NCI-H774 (cell line): ENCODE results near the gene NCOA3.
"Not testable (repeated sequence)": the region's sequence is repeated elsewhere in the genome, so short reads cannot be mapped to it uniquely, and the experiment has no call there.

Experiments
- DNase-seq: peaks from one replicate; lab custom pipeline; 2025; lab: John Stamatoyannopoulos, UW

Gene NCOA3

GRCh38 chr20:47540443-47541354, 39.0 kb downstream of the NCOA3 start:
- no peak for DNase-seq

GRCh38 chr20:47541355-47541922, 39.8 kb downstream of the NCOA3 start:
- no peak for DNase-seq

- no peak for DNase-seq
Observed at GRCh38 chr20:47543006-47543431, 41.3 kb downstream of the NCOA3 start.

GRCh38 chr20:47544240-47544639, 42.6 kb downstream of the NCOA3 start:
- no peak for DNase-seq

- DNase-seq, result no peak
Observed at GRCh38 chr20:47544852-47545251, 43.2 kb downstream of the NCOA3 start.

GRCh38 chr20:47545499-47545898, 43.8 kb downstream of the NCOA3 start:
- DNase-seq, result no peak

GRCh38 chr20:47546184-47547033, 44.7 kb downstream of the NCOA3 start:
- no peak for DNase-seq

GRCh38 chr20:47547034-47547387, 45.3 kb downstream of the NCOA3 start:
- DNase-seq, result no peak

GRCh38 chr20:47549671-47550070, 48.0 kb downstream of the NCOA3 start:
- no peak for DNase-seq

- DNase-seq, result no peak
Observed at GRCh38 chr20:47551222-47551621, 49.5 kb downstream of the NCOA3 start.

- no peak for DNase-seq
Observed at GRCh38 chr20:47551841-47552240, 50.2 kb downstream of the NCOA3 start.

GRCh38 chr20:47552996-47553395, 51.3 kb downstream of the NCOA3 start:
- no peak for DNase-seq

GRCh38 chr20:47553594-47554235, 52.0 kb downstream of the NCOA3 start:
- not testable (repeated sequence) for DNase-seq

GRCh38 chr20:47554283-47554682, 52.6 kb downstream of the NCOA3 start:
- not testable (repeated sequence) for DNase-seq

- no peak for DNase-seq
Observed at GRCh38 chr20:47557218-47557617, 55.5 kb downstream of the NCOA3 start.

- no peak for DNase-seq
Observed at GRCh38 chr20:47557791-47558190, 56.1 kb downstream of the NCOA3 start.

GRCh38 chr20:47558295-47559066, 56.8 kb downstream of the NCOA3 start:
- no peak for DNase-seq

- no peak for DNase-seq
Observed at GRCh38 chr20:47559141-47559540, 57.5 kb downstream of the NCOA3 start.

- DNase-seq, result no peak
Observed at GRCh38 chr20:47561180-47561579, 59.5 kb downstream of the NCOA3 start.

- no peak for DNase-seq
Observed at GRCh38 chr20:47561603-47562583, 60.2 kb downstream of the NCOA3 start.
